IMR-90 (cell line): Measurements from ENCODE around the gene SPATA12. TPM values are rescaled to one million over a fixed set of nuclear protein-coding genes. Genes with fewer than 3 reads are reported as not detected.

Experiments
- ATAC-seq: fragments of 200-7000 bp; cut with Tn5 transposase; 2 replicates; pipeline ENCODE4 v1.9.1; 2020; ENCODE audit warnings: low read depth, mild to moderate bottlenecking, moderate library complexity
- BruUV-seq: library from RNA; stranded (reverse); fragments of 400-500 nt; replicated peaks from 2 replicates; lab custom pipeline; 2021; lab: Mats Ljungman, UMichigan
- CTCF ChIA-PET: fragments of 300-600 bp; formaldehyde crosslinking; extraction: SDS; loops from one replicate; lab custom pipeline; 2021; ENCODE audit warnings: antibody characterized with exemption; lab: Yijun Ruan, JAX
- POLR2A ChIA-PET: fragments of 300-600 bp; sonication (Branson Sonifier 250); formaldehyde crosslinking; loops from one replicate; lab custom pipeline; 2022; ENCODE audit warnings: antibody characterized with exemption; ENCODE audit not compliant: unreplicated experiment; lab: Charles Lee
- DNase-seq: peaks from one replicate; pipeline ENCODE4 v3.0.0; 2013
- H2AFZ ChIP-seq: replicated peaks from 2 replicates; pipeline ENCODE3; 2013; ENCODE audit warnings: low read length, mild to moderate bottlenecking; ENCODE audit not compliant: poor library complexity
- H2AK5ac ChIP-seq: 2 replicates; pipeline ENCODE4 v1.6.1; 2013; ENCODE audit warnings: low read depth, low read length, inconsistent platforms
- H2AK9ac ChIP-seq: replicated peaks from 2 replicates; pipeline ENCODE3; 2013; ENCODE audit warnings: mild to moderate bottlenecking, low read depth, low read length, moderate library complexity; ENCODE audit not compliant: poor library complexity
- H2BK120ac ChIP-seq: 2 replicates; pipeline ENCODE4 v1.6.1; 2013; ENCODE audit warnings: low read depth, low read length, inconsistent platforms
- H2BK15ac ChIP-seq: 3 replicates; pipeline ENCODE4 v1.6.1; 2013; ENCODE audit warnings: low read depth, low read length, inconsistent platforms
- H2BK20ac ChIP-seq: 2 replicates; pipeline ENCODE4 v1.6.1; 2013; ENCODE audit warnings: low read depth, mild to moderate bottlenecking, inconsistent platforms, low read length, moderate library complexity
- H2BK5ac ChIP-seq: 2 replicates; pipeline ENCODE4 v1.6.1; 2013; ENCODE audit warnings: mild to moderate bottlenecking, low read depth, low read length, inconsistent platforms; ENCODE audit not compliant: poor library complexity, severe bottlenecking
- H3K14ac ChIP-seq: replicated peaks from 2 replicates; pipeline ENCODE4 v1.6.1; 2013; ENCODE audit warnings: low read depth, low read length, inconsistent platforms
- H3K18ac ChIP-seq: 2 replicates; pipeline ENCODE4 v1.6.1; 2013; ENCODE audit warnings: low read depth, low read length, control low read depth
- H3K23ac ChIP-seq: 2 replicates; pipeline ENCODE4 v1.6.1; 2013; ENCODE audit warnings: low read depth, low read length, inconsistent platforms
- H3K27ac ChIP-seq: 2 replicates; pipeline ENCODE4 v1.5.1; 2013; ENCODE audit warnings: mild to moderate bottlenecking, control low read depth, low read length; ENCODE audit not compliant: insufficient read depth
- H3K27me3 ChIP-seq: 2 replicates; pipeline ENCODE4 v1.6.1; 2013; ENCODE audit warnings: low read length; ENCODE audit not compliant: control insufficient read depth, insufficient read depth
- H3K36me3 ChIP-seq: 2 replicates; pipeline ENCODE4 v1.6.1; 2013; ENCODE audit warnings: low read length, mixed read lengths; ENCODE audit not compliant: control insufficient read depth, insufficient read depth
- H3K4ac ChIP-seq: 2 replicates; pipeline ENCODE4 v1.6.1; 2013; ENCODE audit warnings: low read depth, low read length, inconsistent platforms
- H3K4me1 ChIP-seq: 2 replicates; pipeline ENCODE4 v1.6.1; 2013; ENCODE audit warnings: low read length, mixed read lengths; ENCODE audit not compliant: control insufficient read depth, insufficient read depth
- H3K4me2 ChIP-seq: 2 replicates; pipeline ENCODE4 v1.6.1; 2013; ENCODE audit warnings: low read depth, mild to moderate bottlenecking, control low read depth, low read length, moderate library complexity
- H3K4me3 ChIP-seq: 2 replicates; pipeline ENCODE4 v1.5.1; 2013; ENCODE audit warnings: low read depth, mild to moderate bottlenecking, control low read depth, low read length, moderate library complexity; ENCODE audit not compliant: insufficient read depth
- H3K56ac ChIP-seq: 2 replicates; pipeline ENCODE4 v1.6.1; 2013; ENCODE audit warnings: low read length, inconsistent platforms; ENCODE audit not compliant: insufficient read depth; ENCODE audit errors: extremely low read depth
- H3K79me1 ChIP-seq, 2 experiments: 2 replicates each; pipeline ENCODE4 v1.6.1; 2013; ENCODE audit warnings: low read length in 2 of 2, inconsistent platforms in 1 of 2, low read depth in 1 of 2
- H3K9ac ChIP-seq: 2 replicates; pipeline ENCODE4 v1.6.1; 2013; ENCODE audit warnings: low read depth, low read length, control low read depth
- H3K9me1 ChIP-seq: 2 replicates; pipeline ENCODE4 v1.6.1; 2013; ENCODE audit warnings: low read length, inconsistent platforms; ENCODE audit not compliant: insufficient read depth
- H3K9me3 ChIP-seq: 2 replicates; pipeline ENCODE4 v1.6.1; 2013; ENCODE audit warnings: low read length; ENCODE audit not compliant: control insufficient read depth, insufficient read depth
- H4K20me1 ChIP-seq: 2 replicates; pipeline ENCODE4 v1.6.1; 2013; ENCODE audit warnings: low read length, inconsistent platforms; ENCODE audit not compliant: insufficient read depth
- H4K5ac ChIP-seq: 2 replicates; pipeline ENCODE4 v1.6.1; 2013; ENCODE audit warnings: mild to moderate bottlenecking, low read depth, low read length, control low read depth
- H4K8ac ChIP-seq, 2 experiments: 2 replicates each; pipeline ENCODE4 v1.6.1; 2013; ENCODE audit warnings: low read depth in 2 of 2, low read length in 2 of 2, control low read depth in 1 of 2, inconsistent platforms in 1 of 2
- H4K91ac ChIP-seq: 2 replicates; pipeline ENCODE4 v1.6.1; 2013; ENCODE audit warnings: low read depth, low read length, inconsistent platforms; ENCODE audit not compliant: insufficient read depth
- CEBPB ChIP-seq: IDR thresholded peaks from 2 replicates; pipeline ENCODE4 v1.6.1; 2012; ENCODE audit warnings: low read depth, low read length, improper control_type of control experiment
- CHD1 ChIP-seq: IDR thresholded peaks from 2 replicates; pipeline ENCODE4 v1.6.1; 2012; ENCODE audit warnings: low read depth, low read length, improper control_type of control experiment
- ELK1 ChIP-seq: fragments of 150-350 bp; IDR thresholded peaks from 2 replicates; pipeline ENCODE4 v1.6.1; 2016; ENCODE audit warnings: low read depth, mild to moderate bottlenecking, low read length, moderate library complexity, borderline replicate concordance
- MAFK ChIP-seq: IDR thresholded peaks from 2 replicates; pipeline ENCODE4 v1.6.1; 2012; ENCODE audit warnings: low read depth, low read length, improper control_type of control experiment
- NFE2L2 ChIP-seq: fragments of 150-350 bp; IDR thresholded peaks from 2 replicates; pipeline ENCODE4 v1.6.1; 2016; ENCODE audit warnings: low read depth, mild to moderate bottlenecking, low read length
- POLR2A ChIP-seq: IDR thresholded peaks from 2 replicates; pipeline ENCODE4 v1.6.1; 2012; ENCODE audit warnings: mild to moderate bottlenecking, low read depth, low read length
- SMC3 ChIP-seq: fragments of 150-350 bp; IDR thresholded peaks from 2 replicates; pipeline ENCODE4 v1.6.1; 2016; ENCODE audit warnings: low read depth, mild to moderate bottlenecking, antibody characterized with exemption, low read length, moderate library complexity
- USF2 ChIP-seq: fragments of 150-350 bp; IDR thresholded peaks from 2 replicates; pipeline ENCODE4 v1.6.1; 2017; ENCODE audit warnings: mild to moderate bottlenecking, antibody characterized with exemption, low read length, low read depth
- WGBS, 2 experiments: methylation state at CpG; one replicate each; pipeline versions ENCODE4 v1.1.5 to v1.1.7; 2013; ENCODE audit warnings: missing lambda C conversion rate in 2 of 2; ENCODE audit not compliant: insufficient read length in 1 of 2; ENCODE audit errors: extremely low coverage in 2 of 2; 5-methylcytosine and 5-hydroxymethylcytosine counted together
- dilution Hi-C: fragments of 300-500 bp; cut with HindIII; formaldehyde crosslinking; loops from one replicate; pipeline ENCODE4 v1.14.3; 2018; ENCODE audit warnings: low sequenced_read_pairs; ENCODE audit not compliant: unreplicated experiment
- in situ Hi-C: fragments of 300-500 bp; cut with MboI; formaldehyde crosslinking; loops from 3 replicates; pipeline ENCODE4 v1.14.3; 2019; ENCODE audit warnings: low sequenced_read_pairs, inconsistent platforms, mixed read lengths
- intact Hi-C: fragments of 100-400 bp; cut with micrococcal nuclease; formaldehyde crosslinking; loops from 2 replicates; pipeline ENCODE4 v1.10.0; 2022
- polyA plus RNA-seq, 3 experiments: library from polyadenylated mRNA; depleted of rRNA; stranded (reverse); fragments of >200 nt; gene quantifications; 2 replicates each; pipeline ENCODE4 v1.2.3, GENCODE V29; 2012; ENCODE audit warnings: low replicate concordance in 1 of 3
- total RNA-seq: library from RNA; depleted of rRNA; stranded (reverse); fragments of >200 nt; gene quantifications from 2 replicates; pipeline ENCODE4 v1.2.3, GENCODE V29; 2012

Gene SPATA12
- total and polyA plus RNA-seq, 2 of the 4 experiments (the other 2 are of a cell fraction) = under 0.01 TPM; not detected in 1

GRCh38 chr3:57029383-57029782, 31.1 kb upstream of the SPATA12 start:
- no peak overlapping the region for H3K9ac ChIP-seq
- POLR2A ChIA-PET = no interaction called here
- H3K36me3 ChIP-seq = no peaks in the 10 kb centered on the region
- no peak overlapping the region for H3K4me3 ChIP-seq
- H2AFZ ChIP-seq = no peak overlapping the region
- H3K18ac ChIP-seq = no peak overlapping the region
- H3K4me2 ChIP-seq = no peak overlapping the region
- TF ChIP-seq ELK1 = no peak
- TF ChIP-seq POLR2A = no peak
- TF ChIP-seq USF2 = no peak
- TF ChIP-seq NFE2L2 = no peak
- TF ChIP-seq SMC3 = no peak
- no peak for TF ChIP-seq CHD1
- TF ChIP-seq CEBPB = no peak
- TF ChIP-seq MAFK = no peak
- no peaks in the 10 kb centered on the region for H3K9me1 ChIP-seq
- no peak for DNase-seq
- in situ Hi-C loops = no loop called here
- H3K27ac ChIP-seq = no peak overlapping the region
- no peak overlapping the region for H3K56ac ChIP-seq
- H3K9me3 ChIP-seq = no peaks in the 10 kb centered on the region
- no peaks in the 10 kb centered on the region for H3K27me3 ChIP-seq
- no peaks in the 10 kb centered on the region for H3K79me1 ChIP-seq
- CTCF ChIA-PET = no interaction called here
- no TSS peak for BruUV-seq
- H3K4me1 ChIP-seq = no peaks in the 10 kb centered on the region; the same call in 1 of the 2 replicates
- H3K23ac ChIP-seq = no peak overlapping the region
- no peak overlapping the region for H2AK9ac ChIP-seq
- H2BK15ac ChIP-seq = no peak overlapping the region
- H3K4ac ChIP-seq = no peak overlapping the region
- H4K5ac ChIP-seq = no peak overlapping the region
- H2AK5ac ChIP-seq = no peak overlapping the region
- H2BK5ac ChIP-seq = no peak overlapping the region
- no peak overlapping the region for H2BK20ac ChIP-seq
- H4K91ac ChIP-seq = no peak overlapping the region
- no peak overlapping the region for H3K14ac ChIP-seq
- H4K8ac ChIP-seq = no peak overlapping the region
- intact Hi-C loops = no loop called here
- no CpG with 5 or more reads among the region's 2 CpGs for WGBS, 2 experiments
- dilution Hi-C loops = no loop called here
- H2BK120ac ChIP-seq = no peak overlapping the region
- H4K20me1 ChIP-seq = no peaks in the 10 kb centered on the region
- no peak for ATAC-seq
